ENCODE data around the gene ACP7. TPM values are rescaled to one million over a fixed set of nuclear protein-coding genes. Genes with fewer than 3 reads are reported as not detected.

Gene ACP7
- polyA plus RNA-seq, 1 of the 3 experiments (the other 2 are of a cell fraction) = 0.36 TPM

GRCh38 chr19:39060171-39060570, 24.0 kb upstream of the ACP7 start:
- Histone ChIP-seq H3K9me2 (no peaks in the 10 kb centered on the region), H3F3A (replicated peaks; ENCODE audit: insufficient read depth) (no peaks in the 10 kb centered on the region), H3K27ac (ENCODE audit: low read depth in 2 of 2, low read length in 1 of 2) (no peak overlapping the region), H3K27me3 (ENCODE audit: insufficient read depth) (no peaks in the 10 kb centered on the region), H4K20me1 (ENCODE audit: insufficient read depth) (no peaks in the 10 kb centered on the region), H3K4me1 (ENCODE audit: control insufficient read depth in 1 of 2, insufficient read depth in 2 of 2, low read depth in 1 of 2, low read length in 1 of 2) (no peaks in the 10 kb centered on the region; a peak in 1 of 4 replicates), H2AFZ (ENCODE audit: low read depth) (no peak overlapping the region), H3K4me3 (ENCODE audit: low read depth in 2 of 2, low read length in 1 of 2) (no peak overlapping the region), H3K9ac (no peak overlapping the region), H3K36me3 (replicated peaks in 1 of 2; ENCODE audit: control insufficient read depth in 1 of 2, insufficient read depth in 2 of 2, low read length in 1 of 2) (no peaks in the 10 kb centered on the region), H3K79me2 (ENCODE audit: insufficient read depth) (no peaks in the 10 kb centered on the region), H3K9me3 (no peaks in the 10 kb centered on the region), H3K4me2 (no peak overlapping the region)
- ChIA-PET CTCF (no interaction called here), POLR2A (no interaction called here)
- TF ChIP-seq JUND (IDR thresholded peaks at IDR 0.05) (no peak), ELF1 (IDR thresholded peaks at IDR 0.05) (no peak), CHD2 (IDR thresholded peaks at IDR 0.05; ENCODE audit: low read length, partially characterized antibody) (no peak), YY1 (IDR thresholded peaks at IDR 0.05; ENCODE audit: low read depth) (no peak), TEAD4 (IDR thresholded peaks at IDR 0.05; ENCODE audit: borderline replicate concordance, insufficient read depth) (no peak)
- no peak for DNase-seq
- 51% methylated on average over 4 of the region's 4 CpGs for WGBS (ENCODE audit: low lambda C conversion rate)

GRCh38 chr19:39064405-39064804, 19.8 kb upstream of the ACP7 start:
- Histone ChIP-seq H3K4me2 (no peak overlapping the region), H2AFZ (ENCODE audit: low read depth) (no peak overlapping the region), H3K9ac (no peak overlapping the region), H3K27ac (ENCODE audit: low read depth in 2 of 2, low read length in 1 of 2) (no peak overlapping the region), H3K36me3 (replicated peaks in 1 of 2; ENCODE audit: control insufficient read depth in 1 of 2, insufficient read depth in 2 of 2, low read length in 1 of 2) (no peaks in the 10 kb centered on the region), H4K20me1 (ENCODE audit: insufficient read depth) (no peaks in the 10 kb centered on the region), H3K27me3 (ENCODE audit: insufficient read depth) (no peaks in the 10 kb centered on the region), H3K79me2 (ENCODE audit: insufficient read depth) (no peaks in the 10 kb centered on the region), H3F3A (replicated peaks; ENCODE audit: insufficient read depth) (no peaks in the 10 kb centered on the region), H3K9me3 (no peaks in the 10 kb centered on the region), H3K4me3 (ENCODE audit: low read depth in 2 of 2, low read length in 1 of 2) (no peak overlapping the region), H3K9me2 (no peaks in the 10 kb centered on the region), H3K4me1 (ENCODE audit: control insufficient read depth in 1 of 2, insufficient read depth in 2 of 2, low read depth in 1 of 2, low read length in 1 of 2) (no peaks in the 10 kb centered on the region)
- CTCF ChIA-PET = interaction anchor here (2.5 kb wide), 1 partner anchor 13 kb away, joined by 12 read pairs; no protein-coding TSS in a partner anchor
- no peak for DNase-seq
- POLR2A ChIA-PET = interaction anchor here (0.6 kb wide), 1 partner anchor 240 kb away, joined by 3 read pairs; no protein-coding TSS in a partner anchor
- 86% methylated on average over 6 of the region's 6 CpGs for WGBS (ENCODE audit: low lambda C conversion rate)
- TF ChIP-seq SIN3A (IDR thresholded peaks at IDR 0.05; ENCODE audit: borderline replicate concordance, low read depth, low read length) = no peak
- no peak for TF ChIP-seq PBX3 (IDR thresholded peaks at IDR 0.05)
- no peak for TF ChIP-seq GABPA (IDR thresholded peaks at IDR 0.05; ENCODE audit: low read depth)
- no peak for TF ChIP-seq POLR2AphosphoS5 (IDR thresholded peaks at IDR 0.05; ENCODE audit: low read depth, low read length)
- TF ChIP-seq, protein P1, sequence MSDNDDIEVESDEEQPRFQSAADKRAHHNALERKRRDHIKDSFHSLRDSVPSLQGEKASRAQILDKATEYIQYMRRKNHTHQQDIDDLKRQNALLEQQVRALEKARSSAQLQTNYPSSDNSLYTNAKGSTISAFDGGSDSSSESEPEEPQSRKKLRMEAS (IDR thresholded peaks at IDR 0.05; ENCODE audit: low read depth) = no peak
- TF ChIP-seq RCOR1 (IDR thresholded peaks at IDR 0.05; ENCODE audit: low read length) = no peak
- TF ChIP-seq CHD2 (IDR thresholded peaks at IDR 0.05; ENCODE audit: low read length, partially characterized antibody) = no peak
- no peak for TF ChIP-seq NFIC (IDR thresholded peaks at IDR 0.05; ENCODE audit: borderline replicate concordance)
- TF ChIP-seq, protein P2, sequence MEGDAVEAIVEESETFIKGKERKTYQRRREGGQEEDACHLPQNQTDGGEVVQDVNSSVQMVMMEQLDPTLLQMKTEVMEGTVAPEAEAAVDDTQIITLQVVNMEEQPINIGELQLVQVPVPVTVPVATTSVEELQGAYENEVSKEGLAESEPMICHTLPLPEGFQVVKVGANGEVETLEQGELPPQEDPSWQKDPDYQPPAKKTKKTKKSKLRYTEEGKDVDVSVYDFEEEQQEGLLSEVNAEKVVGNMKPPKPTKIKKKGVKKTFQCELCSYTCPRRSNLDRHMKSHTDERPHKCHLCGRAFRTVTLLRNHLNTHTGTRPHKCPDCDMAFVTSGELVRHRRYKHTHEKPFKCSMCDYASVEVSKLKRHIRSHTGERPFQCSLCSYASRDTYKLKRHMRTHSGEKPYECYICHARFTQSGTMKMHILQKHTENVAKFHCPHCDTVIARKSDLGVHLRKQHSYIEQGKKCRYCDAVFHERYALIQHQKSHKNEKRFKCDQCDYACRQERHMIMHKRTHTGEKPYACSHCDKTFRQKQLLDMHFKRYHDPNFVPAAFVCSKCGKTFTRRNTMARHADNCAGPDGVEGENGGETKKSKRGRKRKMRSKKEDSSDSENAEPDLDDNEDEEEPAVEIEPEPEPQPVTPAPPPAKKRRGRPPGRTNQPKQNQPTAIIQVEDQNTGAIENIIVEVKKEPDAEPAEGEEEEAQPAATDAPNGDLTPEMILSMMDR (IDR thresholded peaks at IDR 0.05) = no peak
- TF ChIP-seq MEF2A (IDR thresholded peaks at IDR 0.05; ENCODE audit: borderline replicate concordance, low read depth) = no peak
- no peak for TF ChIP-seq FOXJ3 (CRISPR knock-in tag; IDR thresholded peaks at IDR 0.05)
- no peak for TF ChIP-seq RFX5 (IDR thresholded peaks at IDR 0.05; ENCODE audit: low read length)
- no peak for TF ChIP-seq SMC3 (IDR thresholded peaks at IDR 0.05; ENCODE audit: low read depth, low read length)
- TF ChIP-seq, protein P3, sequence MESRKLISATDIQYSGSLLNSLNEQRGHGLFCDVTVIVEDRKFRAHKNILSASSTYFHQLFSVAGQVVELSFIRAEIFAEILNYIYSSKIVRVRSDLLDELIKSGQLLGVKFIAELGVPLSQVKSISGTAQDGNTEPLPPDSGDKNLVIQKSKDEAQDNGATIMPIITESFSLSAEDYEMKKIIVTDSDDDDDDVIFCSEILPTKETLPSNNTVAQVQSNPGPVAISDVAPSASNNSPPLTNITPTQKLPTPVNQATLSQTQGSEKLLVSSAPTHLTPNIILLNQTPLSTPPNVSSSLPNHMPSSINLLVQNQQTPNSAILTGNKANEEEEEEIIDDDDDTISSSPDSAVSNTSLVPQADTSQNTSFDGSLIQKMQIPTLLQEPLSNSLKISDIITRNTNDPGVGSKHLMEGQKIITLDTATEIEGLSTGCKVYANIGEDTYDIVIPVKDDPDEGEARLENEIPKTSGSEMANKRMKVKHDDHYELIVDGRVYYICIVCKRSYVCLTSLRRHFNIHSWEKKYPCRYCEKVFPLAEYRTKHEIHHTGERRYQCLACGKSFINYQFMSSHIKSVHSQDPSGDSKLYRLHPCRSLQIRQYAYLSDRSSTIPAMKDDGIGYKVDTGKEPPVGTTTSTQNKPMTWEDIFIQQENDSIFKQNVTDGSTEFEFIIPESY (IDR thresholded peaks at IDR 0.05; ENCODE audit: borderline replicate concordance, low read depth) = no peak
- TF ChIP-seq, protein P4, sequence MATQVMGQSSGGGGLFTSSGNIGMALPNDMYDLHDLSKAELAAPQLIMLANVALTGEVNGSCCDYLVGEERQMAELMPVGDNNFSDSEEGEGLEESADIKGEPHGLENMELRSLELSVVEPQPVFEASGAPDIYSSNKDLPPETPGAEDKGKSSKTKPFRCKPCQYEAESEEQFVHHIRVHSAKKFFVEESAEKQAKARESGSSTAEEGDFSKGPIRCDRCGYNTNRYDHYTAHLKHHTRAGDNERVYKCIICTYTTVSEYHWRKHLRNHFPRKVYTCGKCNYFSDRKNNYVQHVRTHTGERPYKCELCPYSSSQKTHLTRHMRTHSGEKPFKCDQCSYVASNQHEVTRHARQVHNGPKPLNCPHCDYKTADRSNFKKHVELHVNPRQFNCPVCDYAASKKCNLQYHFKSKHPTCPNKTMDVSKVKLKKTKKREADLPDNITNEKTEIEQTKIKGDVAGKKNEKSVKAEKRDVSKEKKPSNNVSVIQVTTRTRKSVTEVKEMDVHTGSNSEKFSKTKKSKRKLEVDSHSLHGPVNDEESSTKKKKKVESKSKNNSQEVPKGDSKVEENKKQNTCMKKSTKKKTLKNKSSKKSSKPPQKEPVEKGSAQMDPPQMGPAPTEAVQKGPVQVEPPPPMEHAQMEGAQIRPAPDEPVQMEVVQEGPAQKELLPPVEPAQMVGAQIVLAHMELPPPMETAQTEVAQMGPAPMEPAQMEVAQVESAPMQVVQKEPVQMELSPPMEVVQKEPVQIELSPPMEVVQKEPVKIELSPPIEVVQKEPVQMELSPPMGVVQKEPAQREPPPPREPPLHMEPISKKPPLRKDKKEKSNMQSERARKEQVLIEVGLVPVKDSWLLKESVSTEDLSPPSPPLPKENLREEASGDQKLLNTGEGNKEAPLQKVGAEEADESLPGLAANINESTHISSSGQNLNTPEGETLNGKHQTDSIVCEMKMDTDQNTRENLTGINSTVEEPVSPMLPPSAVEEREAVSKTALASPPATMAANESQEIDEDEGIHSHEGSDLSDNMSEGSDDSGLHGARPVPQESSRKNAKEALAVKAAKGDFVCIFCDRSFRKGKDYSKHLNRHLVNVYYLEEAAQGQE (IDR thresholded peaks at IDR 0.05; ENCODE audit: low read depth, low read length) = no peak
- TF ChIP-seq TAF1 (IDR thresholded peaks at IDR 0.05; ENCODE audit: borderline replicate concordance, low read depth, low read length) = no peak
- TF ChIP-seq FOSL2 (IDR thresholded peaks at IDR 0.05; ENCODE audit: borderline replicate concordance, low read depth) = no peak
- no peak for TF ChIP-seq TEAD4 (IDR thresholded peaks at IDR 0.05; ENCODE audit: borderline replicate concordance, insufficient read depth)
